Measurements from ENCODE around the gene PHOX2A.
"Not testable (repeated sequence)": the region's sequence is repeated elsewhere in the genome, so short reads cannot be mapped to it uniquely, and the experiment has no call there.

The PHOX2A gene

GRCh38 chr11:72244060-72244360 lies at the start of gene PHOX2A:
Gene PHOX2A (minus strand): TSS chr11:72244176. CDS start chr11:72244004, 172 bp downstream.
- DNase-seq: no peak

GRCh38 chr11:72293391-72293790 lies 49.4 kb upstream of the PHOX2A start:
- no peak for DNase-seq

- no peak for DNase-seq
Observed at GRCh38 chr11:72292106-72292785, 48.3 kb upstream of the PHOX2A start.

- DNase-seq: not testable (repeated sequence)
Observed at GRCh38 chr11:72290741-72291140, 46.8 kb upstream of the PHOX2A start.

GRCh38 chr11:72287293-72287692 lies 43.3 kb upstream of the PHOX2A start:
- DNase-seq: no peak

- no peak for DNase-seq
Observed at GRCh38 chr11:72283947-72284346, 40.0 kb upstream of the PHOX2A start.

- no peak for DNase-seq
Observed at GRCh38 chr11:72280726-72281315, 36.8 kb upstream of the PHOX2A start.

- DNase-seq: no peak
Observed at GRCh38 chr11:72280037-72280436, 36.1 kb upstream of the PHOX2A start.

GRCh38 chr11:72278905-72279304 lies 34.9 kb upstream of the PHOX2A start:
- DNase-seq: no peak

GRCh38 chr11:72274435-72274834 lies 30.5 kb upstream of the PHOX2A start:
- no peak for DNase-seq

- DNase-seq: no peak
Observed at GRCh38 chr11:72271980-72272379, 28.0 kb upstream of the PHOX2A start.

- DNase-seq: no peak
Observed at GRCh38 chr11:72267956-72268617, 24.1 kb upstream of the PHOX2A start.

GRCh38 chr11:72266960-72267359 lies 23.0 kb upstream of the PHOX2A start:
- not testable (repeated sequence) for DNase-seq

- no peak for DNase-seq
Observed at GRCh38 chr11:72265951-72266350, 22.0 kb upstream of the PHOX2A start.

- DNase-seq: no peak
Observed at GRCh38 chr11:72263361-72263760, 19.4 kb upstream of the PHOX2A start.

GRCh38 chr11:72260574-72260973 lies 16.6 kb upstream of the PHOX2A start:
- no peak for DNase-seq

GRCh38 chr11:72259490-72259889 lies 15.5 kb upstream of the PHOX2A start:
- no peak for DNase-seq

- no peak for DNase-seq
Observed at GRCh38 chr11:72257570-72257969, 13.6 kb upstream of the PHOX2A start.

GRCh38 chr11:72254299-72254993 lies 10.5 kb upstream of the PHOX2A start:
- DNase-seq: no peak

GRCh38 chr11:72253392-72253791 lies 9.4 kb upstream of the PHOX2A start:
- no peak for DNase-seq

GRCh38 chr11:72251614-72252013 lies 7.6 kb upstream of the PHOX2A start:
- DNase-seq: peak in 1 of 58 donors; percentile 21
